ENCODE data around the gene FUOM.

DNA sequence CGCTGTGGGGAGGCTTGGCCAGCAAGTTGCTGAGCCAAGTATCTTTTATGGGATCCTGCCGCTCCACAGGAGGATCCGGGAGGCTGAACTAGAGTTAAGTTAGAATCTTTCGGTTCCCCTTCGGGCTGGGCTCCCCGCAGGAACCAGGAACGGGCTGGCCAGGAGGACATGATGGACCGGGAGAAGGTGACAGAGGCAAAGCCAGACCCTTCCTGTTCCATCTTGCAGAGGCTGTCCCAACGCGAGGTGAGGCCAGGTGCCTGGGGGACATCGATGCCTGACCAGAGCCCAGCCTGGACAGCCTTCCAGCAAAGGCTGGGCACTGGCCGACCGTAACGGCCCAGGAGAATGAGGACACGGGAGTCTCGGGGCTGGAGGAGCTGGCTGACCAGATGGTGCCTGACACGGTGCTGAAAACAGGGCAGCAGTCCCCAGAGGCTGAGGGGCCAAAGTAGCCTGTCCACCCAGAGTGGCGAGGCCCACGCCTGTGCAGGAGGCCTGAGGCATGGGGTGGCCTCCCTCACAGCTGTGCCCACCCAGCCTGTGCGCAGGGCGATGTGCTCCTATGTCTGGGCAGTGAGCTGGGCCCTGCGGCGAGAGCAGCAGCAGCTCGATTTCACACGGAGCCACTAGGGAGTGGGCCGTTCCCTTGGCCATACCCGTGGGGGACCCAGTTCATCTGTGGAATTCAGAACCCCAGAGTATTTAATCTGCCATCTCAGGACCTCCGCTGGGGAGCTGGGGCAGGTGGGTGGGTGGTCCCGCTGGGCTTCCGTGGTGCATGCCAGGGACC lies 19.4 kb upstream of the FUOM start:
- TF ChIP-seq POLR2AphosphoS5 (IDR thresholded peaks at IDR 0.05; ENCODE audit: low read depth) (no peak), EZH2 (IDR thresholded peaks at IDR 0.05; ENCODE audit: low read depth, unreplicated experiment) (no peak), EZH2phosphoT487 (IDR thresholded peaks at IDR 0.05; ENCODE audit: unreplicated experiment) (no peak), STAT1 (IDR thresholded peaks at IDR 0.05; ENCODE audit: unreplicated experiment) (no peak), CREB1 (CRISPR knock-in tag; IDR thresholded peaks at IDR 0.05; ENCODE audit: low read depth) (no peak)
- TF ChIP-seq, protein P1, sequence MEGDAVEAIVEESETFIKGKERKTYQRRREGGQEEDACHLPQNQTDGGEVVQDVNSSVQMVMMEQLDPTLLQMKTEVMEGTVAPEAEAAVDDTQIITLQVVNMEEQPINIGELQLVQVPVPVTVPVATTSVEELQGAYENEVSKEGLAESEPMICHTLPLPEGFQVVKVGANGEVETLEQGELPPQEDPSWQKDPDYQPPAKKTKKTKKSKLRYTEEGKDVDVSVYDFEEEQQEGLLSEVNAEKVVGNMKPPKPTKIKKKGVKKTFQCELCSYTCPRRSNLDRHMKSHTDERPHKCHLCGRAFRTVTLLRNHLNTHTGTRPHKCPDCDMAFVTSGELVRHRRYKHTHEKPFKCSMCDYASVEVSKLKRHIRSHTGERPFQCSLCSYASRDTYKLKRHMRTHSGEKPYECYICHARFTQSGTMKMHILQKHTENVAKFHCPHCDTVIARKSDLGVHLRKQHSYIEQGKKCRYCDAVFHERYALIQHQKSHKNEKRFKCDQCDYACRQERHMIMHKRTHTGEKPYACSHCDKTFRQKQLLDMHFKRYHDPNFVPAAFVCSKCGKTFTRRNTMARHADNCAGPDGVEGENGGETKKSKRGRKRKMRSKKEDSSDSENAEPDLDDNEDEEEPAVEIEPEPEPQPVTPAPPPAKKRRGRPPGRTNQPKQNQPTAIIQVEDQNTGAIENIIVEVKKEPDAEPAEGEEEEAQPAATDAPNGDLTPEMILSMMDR (conservative IDR thresholded peaks at IDR 0.05; ENCODE audit: low read depth in 2 of 2): no peak
- TF ChIP-seq, protein P2, sequence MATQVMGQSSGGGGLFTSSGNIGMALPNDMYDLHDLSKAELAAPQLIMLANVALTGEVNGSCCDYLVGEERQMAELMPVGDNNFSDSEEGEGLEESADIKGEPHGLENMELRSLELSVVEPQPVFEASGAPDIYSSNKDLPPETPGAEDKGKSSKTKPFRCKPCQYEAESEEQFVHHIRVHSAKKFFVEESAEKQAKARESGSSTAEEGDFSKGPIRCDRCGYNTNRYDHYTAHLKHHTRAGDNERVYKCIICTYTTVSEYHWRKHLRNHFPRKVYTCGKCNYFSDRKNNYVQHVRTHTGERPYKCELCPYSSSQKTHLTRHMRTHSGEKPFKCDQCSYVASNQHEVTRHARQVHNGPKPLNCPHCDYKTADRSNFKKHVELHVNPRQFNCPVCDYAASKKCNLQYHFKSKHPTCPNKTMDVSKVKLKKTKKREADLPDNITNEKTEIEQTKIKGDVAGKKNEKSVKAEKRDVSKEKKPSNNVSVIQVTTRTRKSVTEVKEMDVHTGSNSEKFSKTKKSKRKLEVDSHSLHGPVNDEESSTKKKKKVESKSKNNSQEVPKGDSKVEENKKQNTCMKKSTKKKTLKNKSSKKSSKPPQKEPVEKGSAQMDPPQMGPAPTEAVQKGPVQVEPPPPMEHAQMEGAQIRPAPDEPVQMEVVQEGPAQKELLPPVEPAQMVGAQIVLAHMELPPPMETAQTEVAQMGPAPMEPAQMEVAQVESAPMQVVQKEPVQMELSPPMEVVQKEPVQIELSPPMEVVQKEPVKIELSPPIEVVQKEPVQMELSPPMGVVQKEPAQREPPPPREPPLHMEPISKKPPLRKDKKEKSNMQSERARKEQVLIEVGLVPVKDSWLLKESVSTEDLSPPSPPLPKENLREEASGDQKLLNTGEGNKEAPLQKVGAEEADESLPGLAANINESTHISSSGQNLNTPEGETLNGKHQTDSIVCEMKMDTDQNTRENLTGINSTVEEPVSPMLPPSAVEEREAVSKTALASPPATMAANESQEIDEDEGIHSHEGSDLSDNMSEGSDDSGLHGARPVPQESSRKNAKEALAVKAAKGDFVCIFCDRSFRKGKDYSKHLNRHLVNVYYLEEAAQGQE (IDR thresholded peaks at IDR 0.05; ENCODE audit: unreplicated experiment): no peak

All from GM23338 (cell line).